Activated CD4-positive, alpha-beta T cell treated with anti-CD3 and anti-CD28 coated beads, Interleukin-2, amount 50 U/mL, for 16 hours (primary cell): Measurements from ENCODE around the gene FRAT1.
A peak's percentile ranks its signal among the peaks of the same experiment; 100 is the strongest.
"Not testable (repeated sequence)": the region's sequence is repeated elsewhere in the genome, so short reads cannot be mapped to it uniquely, and the experiment has no call there.

Experiments used
- DNase-seq: peaks from one replicate; pipeline ENCODE4 v3.0.0-alpha.2; 2020

FRAT1 gene

GRCh38 chr10:97318772-97319651, at the start of gene FRAT1:
TSS of gene FRAT1 (plus strand) at chr10:97319271. CDS start at chr10:97319454, 183 bp downstream.
- DNase-seq = peak; percentile 86

DNA sequence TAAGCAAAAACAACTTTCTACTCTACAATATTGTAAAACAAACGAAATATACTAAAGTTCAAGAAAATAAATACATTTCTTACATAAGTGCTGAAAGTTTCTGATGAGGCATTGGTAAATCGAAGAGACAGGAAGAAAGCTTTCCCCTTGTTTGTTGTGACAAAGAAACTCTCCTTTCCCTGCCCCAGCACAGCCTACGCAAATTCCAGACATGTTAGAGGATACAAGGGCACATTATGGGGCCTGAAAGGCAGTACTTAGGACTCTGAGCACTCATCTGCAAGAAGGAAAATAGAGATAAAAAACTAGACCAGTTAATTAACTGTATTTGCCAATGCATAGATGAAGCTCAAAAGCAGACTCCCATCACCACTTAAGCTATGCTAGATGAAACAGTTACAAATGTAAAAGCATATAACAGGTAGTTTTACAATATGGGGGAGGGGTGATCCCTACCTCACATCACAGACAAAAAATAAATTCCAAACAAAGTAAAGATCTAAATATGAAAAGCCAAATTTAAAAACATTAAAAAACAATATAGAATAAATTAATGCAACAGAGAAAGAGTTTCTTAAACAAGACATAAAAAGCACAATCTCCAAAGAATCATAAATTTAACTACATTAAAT, 48.4 kb upstream of the FRAT1 start:
- no peak for DNase-seq

DNA sequence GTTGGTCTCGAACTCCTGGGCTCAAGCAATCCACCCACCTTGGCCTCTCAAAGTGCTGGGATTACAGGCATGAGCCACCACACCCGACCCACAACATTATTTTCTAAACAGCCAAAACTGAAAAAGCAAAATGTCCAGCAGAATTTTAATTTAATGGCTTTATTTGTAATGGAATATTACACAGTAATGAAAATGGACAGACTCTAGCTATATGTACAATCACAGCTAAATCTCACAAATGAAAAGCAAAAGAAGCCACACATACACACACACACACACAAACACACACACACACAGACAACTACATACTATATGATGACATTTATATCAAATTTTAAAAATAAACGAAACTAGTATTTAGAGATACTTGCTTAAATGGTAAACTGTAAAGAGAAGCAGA, 45.4 kb upstream of the FRAT1 start:
- no peak for DNase-seq

- DNase-seq = no peak
These were observed 44.2 kb upstream of the FRAT1 start for GRCh38 chr10:97274828-97275227.

DNA sequence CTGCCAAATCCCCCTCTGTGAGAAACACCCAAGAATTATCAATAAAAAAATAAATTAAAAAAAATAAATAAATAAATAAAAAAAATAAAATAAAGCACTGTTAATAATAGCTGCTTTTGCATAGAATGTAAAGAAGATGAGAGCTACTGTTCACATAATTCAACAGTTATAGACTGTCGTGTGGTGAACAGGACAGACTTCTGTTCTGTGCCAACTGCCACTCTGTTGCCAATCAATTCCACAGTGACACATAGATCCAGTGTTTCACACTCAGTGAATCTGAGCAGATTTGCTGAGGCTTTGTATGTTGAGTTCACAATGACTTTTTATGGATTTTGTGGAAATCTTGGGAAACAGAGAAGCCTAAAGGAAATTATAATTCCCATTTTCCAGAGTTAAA, 41.5 kb upstream of the FRAT1 start:
- no peak for DNase-seq

GRCh38 chr10:97278491-97278989, 40.5 kb upstream of the FRAT1 start:
- peak; percentile 55 for DNase-seq

- no peak for DNase-seq
These were observed 39.8 kb upstream of the FRAT1 start for GRCh38 chr10:97279121-97279815.

GRCh38 chr10:97280783-97281182, 38.3 kb upstream of the FRAT1 start:
- no peak for DNase-seq

DNA sequence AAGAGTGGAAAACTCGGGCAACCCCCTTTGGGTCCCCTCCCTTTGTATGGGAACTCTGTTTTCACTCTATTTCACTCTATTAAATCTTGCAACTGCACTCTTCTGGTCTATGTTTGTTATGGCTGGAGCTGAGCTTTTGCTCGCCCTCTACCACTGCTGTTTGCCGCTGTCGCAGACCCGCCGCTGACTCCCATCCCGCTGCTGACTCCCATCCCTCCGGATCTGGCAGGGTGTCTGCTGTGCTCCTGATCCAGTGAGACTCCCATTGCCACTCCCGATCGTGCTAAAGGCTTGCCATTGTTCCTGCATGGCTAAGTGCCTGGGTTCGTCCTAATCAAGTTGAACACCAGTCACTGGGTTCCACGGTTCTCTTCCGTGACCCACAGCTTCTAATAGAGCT, 29.0 kb upstream of the FRAT1 start:
- not testable (repeated sequence) for DNase-seq

DNA sequence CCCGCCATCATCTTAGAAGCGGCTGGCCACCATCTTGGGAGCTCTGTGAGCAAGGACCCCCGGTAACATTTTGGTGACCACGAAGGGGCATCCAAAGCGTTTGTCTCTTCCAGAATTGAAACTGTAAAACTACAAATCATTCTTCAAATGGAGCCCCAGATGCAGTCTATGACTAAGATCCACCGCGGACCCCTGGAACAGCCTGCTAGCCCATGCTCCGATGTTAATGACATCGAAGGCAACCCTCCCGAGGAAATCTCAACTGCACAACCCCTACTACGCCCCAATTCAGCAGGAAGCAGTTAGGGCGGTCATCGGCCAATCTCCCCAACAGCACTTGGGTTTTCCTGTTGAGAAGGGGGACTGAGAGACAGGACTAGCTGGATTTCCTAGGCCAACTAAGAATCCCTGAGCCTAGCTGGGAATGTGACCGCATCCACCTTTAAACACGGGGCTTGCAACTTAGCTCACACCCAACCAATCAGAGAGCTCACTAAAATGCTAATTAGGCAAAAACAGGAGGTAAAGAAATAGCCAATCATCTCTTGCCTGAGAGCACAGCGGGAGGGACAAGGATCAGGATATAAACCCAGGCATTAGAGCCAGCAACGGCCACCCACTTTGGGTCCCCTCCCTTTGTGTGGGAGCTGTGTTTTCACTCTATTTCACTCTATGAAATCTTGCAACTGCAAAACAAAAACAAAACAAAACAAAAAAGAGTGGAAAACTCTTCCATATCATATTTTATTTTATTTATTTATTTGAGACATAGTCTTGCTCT, 28.3 kb upstream of the FRAT1 start:
- DNase-seq = not testable (repeated sequence)

DNA sequence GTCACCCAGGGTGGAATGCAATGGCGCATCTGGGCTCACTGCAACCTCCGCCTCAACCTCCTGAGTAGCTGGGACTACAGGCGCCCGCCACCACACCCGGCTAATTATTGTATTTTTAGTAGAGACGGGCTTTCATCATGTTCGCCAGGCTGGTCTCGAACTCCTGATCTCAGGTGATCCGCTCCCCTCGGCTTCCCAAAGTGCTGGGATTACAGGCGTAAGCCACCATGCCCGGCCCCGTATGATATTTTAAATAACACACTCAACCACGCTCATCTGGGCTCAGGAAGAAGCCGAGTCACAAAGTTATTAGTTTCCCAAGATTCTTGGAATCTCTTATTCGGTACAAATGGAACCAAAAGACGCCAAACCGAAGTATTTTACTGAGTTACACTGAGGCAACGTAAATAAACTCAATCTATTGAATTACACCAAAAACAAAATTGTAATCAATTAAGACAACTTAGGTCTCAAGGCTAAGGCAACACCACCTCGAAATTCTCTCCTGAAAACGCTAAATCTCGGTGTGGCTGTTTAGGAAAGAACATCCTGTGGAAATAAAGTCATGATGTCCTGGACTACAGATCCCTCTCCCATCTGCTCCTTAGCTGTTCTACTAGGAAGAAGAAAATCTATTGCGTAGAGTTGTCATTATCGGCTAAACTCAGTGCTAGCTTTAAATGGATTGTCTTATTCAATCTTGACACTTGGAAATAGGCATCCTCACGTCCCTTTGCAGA, 27.5 kb upstream of the FRAT1 start:
- no peak for DNase-seq

- DNase-seq = peak; percentile 99
These were observed 26.8 kb upstream of the FRAT1 start, which contains the start of gene ARHGAP19 for GRCh38 chr10:97292097-97292861. TSS of gene ARHGAP19 (minus strand) at chr10:97292637. CDS start at chr10:97292627, 10 bp downstream.

DNA sequence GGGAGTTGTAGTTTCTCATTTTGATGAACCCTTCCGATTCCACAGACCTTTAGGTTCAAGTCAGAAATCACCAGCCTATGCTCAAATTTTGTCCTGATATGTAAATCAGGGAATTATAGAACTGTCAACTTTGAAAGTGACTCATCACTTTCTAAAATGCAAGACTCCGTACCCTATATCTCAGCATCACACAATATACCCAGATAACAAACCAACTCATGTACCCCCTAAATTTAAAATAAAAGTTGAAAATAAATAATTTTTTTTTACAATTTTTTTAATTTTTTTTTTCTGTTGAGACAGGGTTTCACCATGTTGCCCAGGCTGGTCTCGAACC, 26.2 kb upstream of the FRAT1 start:
- DNase-seq = no peak

DNA sequence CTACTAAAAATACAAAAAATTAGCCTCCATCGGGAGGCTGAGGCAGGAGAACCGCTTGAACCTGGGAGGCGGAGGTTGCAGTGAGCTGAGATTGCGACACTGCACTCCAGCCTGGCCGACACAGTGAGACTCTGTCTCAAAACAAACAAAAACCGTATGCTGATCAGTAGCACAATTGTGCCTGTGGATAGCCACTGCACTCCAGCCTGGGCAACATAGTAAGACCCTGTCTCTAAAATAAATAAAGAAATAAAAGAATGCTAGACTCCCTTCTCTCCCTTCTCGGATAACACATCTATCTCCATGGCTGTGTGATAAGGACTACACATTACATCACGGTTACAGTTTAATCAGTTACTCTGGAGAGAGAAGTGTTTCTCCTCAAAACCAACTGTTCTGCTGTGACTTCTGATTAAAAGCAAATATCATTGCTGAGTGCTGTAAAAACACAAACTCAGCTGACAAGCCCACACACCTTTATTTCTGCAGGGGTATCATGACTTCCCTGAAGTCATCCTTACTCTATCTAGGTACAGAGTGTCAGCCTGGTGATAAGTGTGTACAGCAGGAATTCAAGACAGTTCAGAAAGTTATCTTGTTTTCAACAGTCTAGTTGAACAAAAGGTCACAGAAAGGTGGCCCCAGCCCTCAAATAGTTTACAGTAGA, 21.4 kb upstream of the FRAT1 start:
- no peak for DNase-seq

DNA sequence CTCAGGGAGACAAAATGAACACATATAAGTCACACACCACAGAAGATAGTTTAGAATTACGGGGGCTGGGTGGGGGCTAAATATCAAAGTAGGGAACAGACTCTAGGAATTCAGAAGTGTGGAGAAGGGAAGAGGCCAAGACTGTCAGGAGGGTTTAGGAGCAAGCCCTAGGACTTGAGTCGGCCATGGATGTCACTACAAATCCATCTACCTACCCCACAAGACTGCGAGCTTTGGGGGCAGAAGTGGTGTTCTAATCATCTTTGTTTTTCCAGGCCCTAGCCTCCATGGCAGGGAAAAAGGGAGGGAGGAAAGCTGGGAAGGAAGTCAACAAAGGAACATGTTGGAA, 20.9 kb upstream of the FRAT1 start:
- no peak for DNase-seq

- DNase-seq = no peak
These were observed 18.1 kb upstream of the FRAT1 start for GRCh38 chr10:97300980-97301379.

DNA sequence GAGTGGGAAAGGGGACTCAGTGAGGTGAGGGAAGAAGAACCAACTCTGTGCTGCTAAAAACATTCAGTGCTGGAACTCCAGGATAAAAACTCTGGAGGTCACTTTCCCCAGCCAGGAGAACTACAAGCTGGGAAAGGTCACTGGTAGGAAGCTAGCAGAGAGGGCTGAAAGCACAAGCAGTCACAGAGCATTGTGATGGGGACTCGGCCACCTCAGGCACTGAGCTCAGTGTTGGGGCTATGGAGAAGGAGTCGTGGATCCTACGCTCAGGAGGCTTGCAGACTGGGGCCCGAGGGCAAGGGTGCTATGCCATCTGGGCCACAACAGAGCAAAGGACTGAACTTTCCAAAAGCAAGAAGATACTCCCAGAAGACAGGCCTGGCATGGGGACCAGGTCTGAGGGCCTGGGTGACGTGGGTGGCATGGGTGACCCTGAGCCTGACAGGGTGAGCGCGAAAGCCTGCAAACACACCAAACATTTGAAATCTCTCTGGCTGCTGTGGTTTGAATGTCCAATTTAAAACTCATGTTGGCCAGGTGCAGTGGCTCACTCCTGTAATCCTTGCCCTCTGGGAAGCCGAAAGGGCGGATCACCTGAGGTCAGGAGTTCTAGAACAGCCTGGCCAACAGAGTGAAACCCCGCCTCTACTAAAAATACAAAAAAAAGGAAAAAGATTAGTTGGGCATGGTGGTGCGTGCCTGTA, 16.8 kb upstream of the FRAT1 start:
- DNase-seq = no peak

DNA sequence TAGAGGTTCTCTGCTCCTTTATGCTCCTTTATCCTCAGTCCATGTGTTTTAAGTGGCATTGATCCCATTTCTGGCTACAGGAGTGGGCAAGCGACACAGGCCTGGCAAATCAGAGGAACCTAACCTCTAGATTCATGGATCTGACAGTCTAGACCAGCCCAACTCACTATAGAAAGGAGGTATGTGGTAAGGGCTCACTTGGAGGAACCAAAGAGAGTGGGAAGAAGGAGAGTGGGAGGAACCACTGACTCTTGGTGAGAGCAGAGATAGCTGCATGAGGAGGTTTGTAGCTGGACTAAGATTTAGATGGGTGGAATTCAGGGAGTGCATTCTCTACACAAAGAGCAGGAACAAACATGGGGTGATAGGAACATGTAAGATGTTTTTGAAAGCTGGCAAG, 11.6 kb upstream of the FRAT1 start:
- no peak for DNase-seq

GRCh38 chr10:97307866-97308780, 10.9 kb upstream of the FRAT1 start:
- no peak for DNase-seq
